ENCODE measurements around the gene TRAP1.

Gene TRAP1

GRCh38 chr16:3645108-3645503 lies 72.2 kb downstream of the TRAP1 start:
- in situ Hi-C loops (cut with HindIII; ENCODE audit: low sequenced_read_pairs), result no loop called here
- no peak overlapping the region for H3K4me3 ChIP-seq (ENCODE audit: low read depth, low read length)
- TF ChIP-seq CTCF (IDR thresholded peaks at IDR 0.05; ENCODE audit: low read depth, low read length), result no peak
- DNase-seq (ENCODE audit: low read depth, low spot score), result no peak

- TF ChIP-seq CTCF (IDR thresholded peaks at IDR 0.05; ENCODE audit: low read depth, low read length), result no peak
- DNase-seq (ENCODE audit: low read depth, low spot score), result no peak
- in situ Hi-C loops (cut with HindIII; ENCODE audit: low sequenced_read_pairs), result no loop called here
- H3K4me3 ChIP-seq (ENCODE audit: low read depth, low read length), result no peak overlapping the region
Measured at GRCh38 chr16:3643095-3643730, 74.1 kb downstream of the TRAP1 start.

GRCh38 chr16:3642397-3643094 lies 74.8 kb downstream of the TRAP1 start:
- peak; percentile 22 for DNase-seq (ENCODE audit: low read depth, low spot score)
- H3K4me3 ChIP-seq (ENCODE audit: low read depth, low read length), result no peak overlapping the region
- no peak for TF ChIP-seq CTCF (IDR thresholded peaks at IDR 0.05; ENCODE audit: low read depth, low read length)
- in situ Hi-C loops (cut with HindIII; ENCODE audit: low sequenced_read_pairs), result no loop called here

GRCh38 chr16:3641801-3642396 lies 75.4 kb downstream of the TRAP1 start:
- in situ Hi-C loops (cut with HindIII; ENCODE audit: low sequenced_read_pairs), result no loop called here
- no peak for TF ChIP-seq CTCF (IDR thresholded peaks at IDR 0.05; ENCODE audit: low read depth, low read length)

GRCh38 chr16:3640632-3641501 lies 76.5 kb downstream of the TRAP1 start:
- DNase-seq (ENCODE audit: low read depth, low spot score), result no peak
- in situ Hi-C loops (cut with HindIII; ENCODE audit: low sequenced_read_pairs), result no loop called here
- no peak overlapping the region for H3K4me3 ChIP-seq (ENCODE audit: low read depth, low read length)
- TF ChIP-seq CTCF (IDR thresholded peaks at IDR 0.05; ENCODE audit: low read depth, low read length), result no peak

More at GRCh38 chr16:3641801-3642396, 75.4 kb downstream of the TRAP1 start:
- H3K4me3 ChIP-seq (ENCODE audit: low read depth, low read length), result no peak overlapping the region
- no peak for DNase-seq (ENCODE audit: low read depth, low spot score)

GRCh38 chr16:3640207-3640606 lies 77.1 kb downstream of the TRAP1 start:
- DNase-seq (ENCODE audit: low read depth, low spot score), result no peak
- in situ Hi-C loops (cut with HindIII; ENCODE audit: low sequenced_read_pairs), result no loop called here
- no peak overlapping the region for H3K4me3 ChIP-seq (ENCODE audit: low read depth, low read length)
- no peak for TF ChIP-seq CTCF (IDR thresholded peaks at IDR 0.05; ENCODE audit: low read depth, low read length)
